ENCODE results near the gene VEGFA. TPM values are rescaled to one million over a fixed set of nuclear protein-coding genes. Genes with fewer than 3 reads are reported as not detected.
A peak's percentile ranks its signal among the peaks of the same experiment; 100 is the strongest.

VEGFA gene
- total RNA-seq, 6 donors from 2014 or later = 129 to 564 (median 261) TPM

DNA sequence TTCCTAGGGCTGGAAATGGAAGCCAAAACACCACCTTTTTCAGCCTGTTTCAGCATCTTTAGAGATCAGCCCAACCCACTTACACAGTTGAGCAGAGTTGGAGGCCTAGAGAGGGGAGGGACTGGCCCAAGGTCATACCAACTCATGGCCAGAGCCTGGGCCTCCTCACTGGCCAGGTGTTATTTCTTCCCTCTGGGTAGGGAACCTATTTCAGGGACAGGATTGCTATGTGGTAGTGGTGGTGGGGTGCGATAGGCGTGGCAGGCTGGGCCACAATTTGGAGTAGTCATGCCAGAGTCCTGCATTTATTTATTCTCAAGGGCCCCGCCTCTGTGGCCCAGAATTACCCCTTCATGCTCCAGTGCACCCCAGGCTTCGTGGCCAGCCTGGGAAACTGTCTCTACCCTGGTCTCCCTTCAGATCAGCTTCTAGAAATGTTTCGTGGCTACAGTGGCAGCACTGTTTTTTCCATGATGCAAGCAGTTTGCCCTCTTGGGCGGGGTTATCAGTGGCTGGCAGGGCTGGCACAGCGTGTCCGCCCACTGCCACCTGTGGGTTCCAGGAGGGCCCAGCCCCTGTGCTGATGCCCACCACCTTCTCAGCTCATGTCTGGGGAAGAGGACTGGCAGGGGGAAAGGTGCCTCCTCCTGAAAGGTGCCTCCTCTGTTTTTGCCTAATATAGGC is 6.2 kb downstream of the VEGFA start:
- no peak overlapping the region for H3K4me3 ChIP-seq
- H3K4me1 ChIP-seq = peaks cover 34 to 51% (median 41%) of the 10 kb centered on the region in 4 donors
- TF ChIP-seq EP300 (IDR thresholded peaks at IDR 0.05) = no peak
- TF ChIP-seq, protein P1, sequence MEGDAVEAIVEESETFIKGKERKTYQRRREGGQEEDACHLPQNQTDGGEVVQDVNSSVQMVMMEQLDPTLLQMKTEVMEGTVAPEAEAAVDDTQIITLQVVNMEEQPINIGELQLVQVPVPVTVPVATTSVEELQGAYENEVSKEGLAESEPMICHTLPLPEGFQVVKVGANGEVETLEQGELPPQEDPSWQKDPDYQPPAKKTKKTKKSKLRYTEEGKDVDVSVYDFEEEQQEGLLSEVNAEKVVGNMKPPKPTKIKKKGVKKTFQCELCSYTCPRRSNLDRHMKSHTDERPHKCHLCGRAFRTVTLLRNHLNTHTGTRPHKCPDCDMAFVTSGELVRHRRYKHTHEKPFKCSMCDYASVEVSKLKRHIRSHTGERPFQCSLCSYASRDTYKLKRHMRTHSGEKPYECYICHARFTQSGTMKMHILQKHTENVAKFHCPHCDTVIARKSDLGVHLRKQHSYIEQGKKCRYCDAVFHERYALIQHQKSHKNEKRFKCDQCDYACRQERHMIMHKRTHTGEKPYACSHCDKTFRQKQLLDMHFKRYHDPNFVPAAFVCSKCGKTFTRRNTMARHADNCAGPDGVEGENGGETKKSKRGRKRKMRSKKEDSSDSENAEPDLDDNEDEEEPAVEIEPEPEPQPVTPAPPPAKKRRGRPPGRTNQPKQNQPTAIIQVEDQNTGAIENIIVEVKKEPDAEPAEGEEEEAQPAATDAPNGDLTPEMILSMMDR (IDR thresholded peaks at IDR 0.05) = no peak
- no peak for TF ChIP-seq POLR2AphosphoS5 (IDR thresholded peaks at IDR 0.05)
- no peak for TF ChIP-seq POLR2A (IDR thresholded peaks at IDR 0.05)
- H3K27me3 ChIP-seq = no peaks in the 10 kb centered on the region
- H3K36me3 ChIP-seq = peaks cover 31 to 55% (median 45%) of the 10 kb centered on the region in 4 donors
- H3K9me3 ChIP-seq = no peaks in the 10 kb centered on the region
- 79 to 90% methylated on average over 8 of the region's 8 CpGs for WGBS, 2 donors
- ATAC-seq (ENCODE audit: low FRiP score in 2 of 2) = no peak
- DNase-seq = no peak
- peak overlapping the region in 2 of 4 donors; percentile 9 to 96 for H3K27ac ChIP-seq

DNA sequence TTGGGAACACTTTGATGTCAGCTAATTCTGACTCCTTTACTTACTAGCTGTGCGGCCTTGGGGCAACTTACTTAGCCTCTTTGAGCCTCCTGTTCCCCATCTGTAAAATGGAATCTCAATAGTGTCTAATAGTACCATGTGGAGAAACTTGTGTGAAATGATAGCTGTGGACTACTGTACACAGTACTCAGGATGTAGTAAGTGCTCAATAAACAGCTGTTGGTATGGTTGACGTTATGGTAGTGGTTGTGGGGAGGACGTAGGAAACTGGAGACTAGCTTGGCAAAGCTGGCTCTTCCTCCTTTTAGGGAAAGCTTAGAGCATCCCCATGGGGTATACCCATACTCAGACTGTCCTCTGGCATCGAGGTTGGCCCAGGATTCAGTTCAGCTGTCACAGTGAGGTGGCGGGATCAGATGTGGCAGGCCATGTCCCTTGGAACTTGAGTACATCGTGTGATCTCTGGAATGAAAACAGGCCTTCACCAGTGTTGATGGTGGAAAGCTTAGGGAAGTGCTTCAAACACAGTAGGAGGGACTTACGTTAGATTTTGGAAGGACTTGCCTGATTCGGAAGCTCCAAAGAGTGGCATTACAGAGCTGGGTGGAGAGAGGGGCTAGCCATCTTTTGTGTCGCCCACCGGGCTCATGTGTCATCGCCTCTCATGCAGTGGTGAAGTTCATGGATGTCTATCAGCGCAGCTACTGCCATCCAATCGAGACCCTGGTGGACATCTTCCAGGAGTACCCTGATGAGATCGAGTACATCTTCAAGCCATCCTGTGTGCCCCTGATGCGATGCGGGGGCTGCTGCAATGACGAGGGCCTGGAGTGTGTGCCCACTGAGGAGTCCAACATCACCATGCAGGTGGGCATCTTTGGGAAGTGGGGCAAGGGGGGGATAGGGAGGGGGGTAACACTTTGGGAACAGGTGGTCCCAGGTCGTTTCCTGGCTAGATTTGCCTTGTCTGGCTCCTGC is 7.1 kb downstream of the VEGFA start:
- Histone ChIP-seq H3K4me1 (peaks cover 32 to 44% (median 38%) of the 10 kb centered on the region in 4 donors), H3K27ac (peak overlapping the region in 1 of 4 donors; percentile 96), H3K9me3 (no peaks in the 10 kb centered on the region), H3K4me3 (no peak overlapping the region), H3K27me3 (no peaks in the 10 kb centered on the region), H3K36me3 (peaks cover 31 to 64% (median 54%) of the 10 kb centered on the region in 4 donors)
- DNase-seq (no peak), ATAC-seq (ENCODE audit: low FRiP score in 2 of 2) (no peak)
- WGBS, 2 donors = 75 to 82% methylated on average over 13 to 18 of the region's 18 CpGs
- TF ChIP-seq POLR2AphosphoS5 (IDR thresholded peaks at IDR 0.05) = no peak
- no peak for TF ChIP-seq POLR2A (IDR thresholded peaks at IDR 0.05)
- TF ChIP-seq EP300 (IDR thresholded peaks at IDR 0.05) = no peak
- TF ChIP-seq, protein P1 (IDR thresholded peaks at IDR 0.05) = no peak

DNA sequence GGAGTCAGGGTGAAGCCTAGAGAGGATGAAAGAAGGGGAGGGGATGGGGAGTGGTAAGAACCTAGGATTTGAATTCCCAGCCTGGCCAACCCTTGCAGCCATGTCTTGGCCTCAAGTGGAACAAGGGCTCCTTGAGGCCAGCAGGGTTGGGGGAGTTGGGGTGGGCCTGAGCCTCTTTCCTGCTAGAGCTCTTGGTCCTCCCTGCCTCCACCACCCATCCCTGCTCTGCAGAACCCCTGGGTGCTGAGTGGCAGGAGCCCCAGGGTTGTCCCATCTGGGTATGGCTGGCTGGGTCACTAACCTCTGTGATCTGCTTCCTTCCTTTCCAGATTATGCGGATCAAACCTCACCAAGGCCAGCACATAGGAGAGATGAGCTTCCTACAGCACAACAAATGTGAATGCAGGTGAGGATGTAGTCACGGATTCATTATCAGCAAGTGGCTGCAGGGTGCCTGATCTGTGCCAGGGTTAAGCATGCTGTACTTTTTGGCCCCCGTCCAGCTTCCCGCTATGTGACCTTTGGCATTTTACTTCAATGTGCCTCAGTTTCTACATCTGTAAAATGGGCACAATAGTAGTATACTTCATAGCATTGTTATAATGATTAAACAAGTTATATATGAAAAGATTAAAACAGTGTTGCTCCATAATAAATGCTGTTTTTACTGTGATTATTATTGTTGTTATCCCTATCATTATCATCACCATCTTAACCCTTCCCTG is 8.3 kb downstream of the VEGFA start:
- TF ChIP-seq EP300 (IDR thresholded peaks at IDR 0.05) (no peak), POLR2AphosphoS5 (IDR thresholded peaks at IDR 0.05) (no peak), POLR2A (IDR thresholded peaks at IDR 0.05) (no peak)
- TF ChIP-seq, protein P1 (IDR thresholded peaks at IDR 0.05) = no peak
- Histone ChIP-seq H3K27me3 (no peaks in the 10 kb centered on the region), H3K4me1 (peaks cover 19 to 33% (median 27%) of the 10 kb centered on the region in 4 donors), H3K36me3 (peaks cover 31 to 76% (median 65%) of the 10 kb centered on the region in 4 donors), H3K4me3 (no peak overlapping the region), H3K27ac (no peak overlapping the region), H3K9me3 (no peaks in the 10 kb centered on the region)
- DNase-seq (no peak), ATAC-seq (ENCODE audit: low FRiP score in 2 of 2) (no peak)
- 80 to 89% methylated on average over 4 of the region's 4 CpGs for WGBS, 2 donors

DNA sequence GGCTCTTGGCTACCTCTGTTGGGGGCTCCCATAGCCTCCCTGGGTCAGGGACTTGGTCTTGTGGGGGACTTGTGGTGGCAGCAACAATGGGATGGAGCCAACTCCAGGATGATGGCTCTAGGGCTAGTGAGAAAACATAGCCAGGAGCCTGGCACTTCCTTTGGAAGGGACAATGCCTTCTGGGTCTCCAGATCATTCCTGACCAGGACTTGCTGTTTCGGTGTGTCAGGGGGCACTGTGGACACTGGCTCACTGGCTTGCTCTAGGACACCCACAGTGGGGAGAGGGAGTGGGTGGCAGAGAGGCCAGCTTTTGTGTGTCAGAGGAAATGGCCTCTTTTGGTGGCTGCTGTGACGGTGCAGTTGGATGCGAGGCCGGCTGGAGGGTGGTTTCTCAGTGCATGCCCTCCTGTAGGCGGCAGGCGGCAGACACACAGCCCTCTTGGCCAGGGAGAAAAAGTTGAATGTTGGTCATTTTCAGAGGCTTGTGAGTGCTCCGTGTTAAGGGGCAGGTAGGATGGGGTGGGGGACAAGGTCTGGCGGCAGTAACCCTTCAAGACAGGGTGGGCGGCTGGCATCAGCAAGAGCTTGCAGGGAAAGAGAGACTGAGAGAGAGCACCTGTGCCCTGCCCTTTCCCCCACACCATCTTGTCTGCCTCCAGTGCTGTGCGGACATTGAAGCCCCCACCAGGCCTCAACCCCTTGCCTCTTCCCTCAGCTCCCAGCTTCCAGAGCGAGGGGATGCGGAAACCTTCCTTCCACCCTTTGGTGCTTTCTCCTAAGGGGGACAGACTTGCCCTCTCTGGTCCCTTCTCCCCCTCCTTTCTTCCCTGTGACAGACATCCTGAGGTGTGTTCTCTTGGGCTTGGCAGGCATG is 9.2 kb downstream of the VEGFA start:
- Histone ChIP-seq H3K4me1 (peaks cover 13 to 24% (median 19%) of the 10 kb centered on the region in 4 donors), H3K27ac (peak overlapping the region in 1 of 4 donors; percentile 3), H3K9me3 (no peaks in the 10 kb centered on the region), H3K4me3 (no peak overlapping the region), H3K36me3 (peaks cover 31 to 85% (median 74%) of the 10 kb centered on the region in 4 donors), H3K27me3 (no peaks in the 10 kb centered on the region)
- TF ChIP-seq POLR2AphosphoS5 (IDR thresholded peaks at IDR 0.05) = no peak
- no peak for TF ChIP-seq EP300 (IDR thresholded peaks at IDR 0.05)
- no peak for TF ChIP-seq POLR2A (IDR thresholded peaks at IDR 0.05)
- TF ChIP-seq, protein P1 (IDR thresholded peaks at IDR 0.05) = no peak
- 86 to 93% methylated on average over 12 of the region's 12 CpGs for WGBS, 2 donors
- DNase-seq = no peak
- no peak for ATAC-seq (ENCODE audit: low FRiP score in 2 of 2)
